ENCODE data around the gene FGR. TPM values are rescaled to one million over a fixed set of nuclear protein-coding genes. Genes with fewer than 3 reads are reported as not detected.
A peak's percentile ranks its signal among the peaks of the same experiment; 100 is the strongest.

FGR gene
- total RNA-seq, 1 experiment from 2014 or later: not detected

GRCh38 chr1:27606708-27607238, 28.2 kb downstream of the FGR start:
- Histone ChIP-seq H3K79me2 (ENCODE audit: insufficient read depth, low read length) (peaks cover 15% of the 10 kb centered on the region), H2AFZ (ENCODE audit: low read depth, low read length, poor library complexity, severe bottlenecking) (no peak overlapping the region), H3K4me1 (ENCODE audit: control insufficient read depth in 1 of 2, insufficient read depth in 2 of 2, low read length in 2 of 2) (peaks cover 16 to 44% of the 10 kb centered on the region in 2 experiments), H3K9me2 (ENCODE audit: insufficient read depth) (no peaks in the 10 kb centered on the region), H3K27me3 (ENCODE audit: insufficient read depth, low read length) (no peaks in the 10 kb centered on the region), H3K36me3 (ENCODE audit: control insufficient read depth in 1 of 2, insufficient read depth in 2 of 2, low read length in 2 of 2) (no peaks in the 10 kb centered on the region), H3K9me3 (ENCODE audit: control insufficient read depth in 1 of 2, insufficient read depth in 1 of 2, low read depth in 1 of 2, low read length in 2 of 2) (no peaks in the 10 kb centered on the region), H3K9ac (ENCODE audit: low read length) (no peak overlapping the region), H4K20me1 (ENCODE audit: insufficient read depth) (no peaks in the 10 kb centered on the region), H3K4me3 (replicated peaks in 1 of 2; ENCODE audit: low read depth in 1 of 2, low read length in 2 of 2) (no peak overlapping the region), H3K4me2 (ENCODE audit: low read length) (peak overlapping the region; percentile 41), H3K27ac (ENCODE audit: low read depth, low read length) (no peak overlapping the region)
- BruUV-seq (replicated peaks): no TSS peak
- RAD21 ChIA-PET (ENCODE audit: low non-redundant PET in 1 of 2, low total read pairs in 2 of 2, uncharacterized antibody in 2 of 2, unreplicated experiment in 2 of 2): interaction anchor here (0.7 to 3.8 kb wide), 10 partner anchors 26 to 306 kb away, joined by 3 to 25 read pairs (median 3); partner anchors contain the start of gene IFI6 (in 1 of the 2)
- CTCF ChIA-PET: interaction anchor here (0.8 to 7.2 kb wide), 15 partner anchors 50 to 1270 kb away, joined by 3 to 74 read pairs (median 5); partner anchors contain the start of genes FAM76A and MAP3K6
- TF ChIP-seq TCF7L2 (IDR thresholded peaks at IDR 0.05; ENCODE audit: borderline replicate concordance, extremely low read depth, insufficient read depth, insufficient read length) (no peak), ATF3 (IDR thresholded peaks at IDR 0.05) (no peak), FOSL1 (IDR thresholded peaks at IDR 0.05; ENCODE audit: low read depth) (no peak), JUND (IDR thresholded peaks at IDR 0.05) (no peak), SRF (IDR thresholded peaks at IDR 0.05; ENCODE audit: low read depth) (no peak), ZNF274 (IDR thresholded peaks at IDR 0.05; ENCODE audit: low read depth, low read length) (no peak), CEBPB (IDR thresholded peaks at IDR 0.05; ENCODE audit: low read depth) (no peak), EZH2 (IDR thresholded peaks at IDR 0.05) (no peak), CBX3 (IDR thresholded peaks at IDR 0.05; ENCODE audit: low read depth) (no peak), CTCF (IDR thresholded peaks at IDR 0.05 in 2 of 3, conservative IDR thresholded peaks at IDR 0.05 in 1 of 3; ENCODE audit: borderline replicate concordance in 1 of 3, insufficient read depth in 1 of 3, low read depth in 2 of 3, low read length in 2 of 3) (no peak), EZH2phosphoT487 (IDR thresholded peaks at IDR 0.05; ENCODE audit: borderline replicate concordance) (no peak), POLR2AphosphoS5 (IDR thresholded peaks at IDR 0.05; ENCODE audit: low read depth, low read length) (no peak), ZBTB33 (IDR thresholded peaks at IDR 0.05; ENCODE audit: extremely low read depth, insufficient replicate concordance, low read length) (no peak), RAD21 (IDR thresholded peaks at IDR 0.05; ENCODE audit: low read depth) (no peak), REST (IDR thresholded peaks at IDR 0.05; ENCODE audit: low read depth) (no peak), ELF1 (IDR thresholded peaks at IDR 0.05; ENCODE audit: borderline replicate concordance, low read depth) (no peak)
- DNase-seq (ENCODE audit: low read depth, low spot score) (no peak), ATAC-seq (no peak)
- POLR2A ChIA-PET: interaction anchor here (1.2 kb wide), 1 partner anchor 49 kb away, joined by 3 read pairs; no protein-coding TSS in a partner anchor
- intact Hi-C loops (cut with micrococcal nuclease): loop anchor here (1.0 to 10.0 kb wide), 4 partner anchors 190 to 562 kb away; no protein-coding TSS in a partner anchor
